ENCODE data around the gene PTTG1IP.

Gene PTTG1IP

GRCh38 chr21:44844256-44844655 is 29.2 kb downstream of the PTTG1IP start:
- H3K4me1 ChIP-seq (ENCODE audit: insufficient read depth, low read length) = no peaks in the 10 kb centered on the region
- no peak overlapping the region for H2AFZ ChIP-seq (ENCODE audit: low read depth, low read length)
- no peak overlapping the region for H3K4me3 ChIP-seq (ENCODE audit: low read depth in 1 of 2, low read length in 2 of 2)
- H3K79me2 ChIP-seq (ENCODE audit: insufficient read depth, low read length) = no peaks in the 10 kb centered on the region
- TF ChIP-seq EZH2 (IDR thresholded peaks at IDR 0.05; ENCODE audit: borderline replicate concordance, low read depth, low read length, severe bottlenecking) (no peak), CTCF (IDR thresholded peaks at IDR 0.05; ENCODE audit: borderline replicate concordance, extremely low read depth, low read length, poor library complexity, severe bottlenecking) (no peak)
- peaks cover 5% of the 10 kb centered on the region; the same call in 1 of the 2 replicates for H4K20me1 ChIP-seq (ENCODE audit: insufficient read depth, low read length)
- H3K9ac ChIP-seq (ENCODE audit: low read depth, low read length) = no peak overlapping the region
- peaks cover 7% of the 10 kb centered on the region for H3K36me3 ChIP-seq (ENCODE audit: insufficient read depth, low read length)
- no peak overlapping the region for H3K27ac ChIP-seq (ENCODE audit: low read length)
- H3K27me3 ChIP-seq (ENCODE audit: insufficient read depth, low read length, poor library complexity) = no peaks in the 10 kb centered on the region
- ATAC-seq (ENCODE audit: insufficient read depth, low read depth) (no peak), DNase-seq (no peak)
- no peak overlapping the region for H3K4me2 ChIP-seq (ENCODE audit: insufficient read depth, low read length)
- H3K9me3 ChIP-seq (ENCODE audit: insufficient read depth, low read length, severe bottlenecking) = no peaks in the 10 kb centered on the region

- Histone ChIP-seq H3K27ac (ENCODE audit: low read length) (no peak overlapping the region), H3K27me3 (ENCODE audit: insufficient read depth, low read length, poor library complexity) (no peaks in the 10 kb centered on the region), H3K9me3 (ENCODE audit: insufficient read depth, low read length, severe bottlenecking) (no peaks in the 10 kb centered on the region), H3K9ac (ENCODE audit: low read depth, low read length) (no peak overlapping the region), H3K4me1 (ENCODE audit: insufficient read depth, low read length) (no peaks in the 10 kb centered on the region), H4K20me1 (ENCODE audit: insufficient read depth, low read length) (no peaks in the 10 kb centered on the region), H3K4me2 (ENCODE audit: insufficient read depth, low read length) (no peak overlapping the region), H3K79me2 (ENCODE audit: insufficient read depth, low read length) (no peaks in the 10 kb centered on the region), H2AFZ (ENCODE audit: low read depth, low read length) (no peak overlapping the region), H3K36me3 (ENCODE audit: insufficient read depth, low read length) (no peaks in the 10 kb centered on the region), H3K4me3 (ENCODE audit: low read depth in 1 of 2, low read length in 2 of 2) (no peak overlapping the region)
- no peak for DNase-seq
- no peak for TF ChIP-seq CTCF (IDR thresholded peaks at IDR 0.05; ENCODE audit: borderline replicate concordance, extremely low read depth, low read length, poor library complexity, severe bottlenecking)
- TF ChIP-seq EZH2 (IDR thresholded peaks at IDR 0.05; ENCODE audit: borderline replicate concordance, low read depth, low read length, severe bottlenecking) = no peak
- ATAC-seq (ENCODE audit: insufficient read depth, low read depth) = no peak
Observed at GRCh38 chr21:44842721-44843445, 30.6 kb downstream of the PTTG1IP start.

- no peak overlapping the region for H3K9ac ChIP-seq (ENCODE audit: low read depth, low read length)
- TF ChIP-seq CTCF (IDR thresholded peaks at IDR 0.05; ENCODE audit: borderline replicate concordance, extremely low read depth, low read length, poor library complexity, severe bottlenecking) (no peak), EZH2 (IDR thresholded peaks at IDR 0.05; ENCODE audit: borderline replicate concordance, low read depth, low read length, severe bottlenecking) (no peak)
- DNase-seq (no peak), ATAC-seq (ENCODE audit: insufficient read depth, low read depth) (no peak)
- no peak overlapping the region for H3K27ac ChIP-seq (ENCODE audit: low read length)
- no peak overlapping the region for H3K4me3 ChIP-seq (ENCODE audit: low read depth in 1 of 2, low read length in 2 of 2)
- H3K9me3 ChIP-seq (ENCODE audit: insufficient read depth, low read length, severe bottlenecking) = no peaks in the 10 kb centered on the region
- no peaks in the 10 kb centered on the region for H4K20me1 ChIP-seq (ENCODE audit: insufficient read depth, low read length)
- H3K36me3 ChIP-seq (ENCODE audit: insufficient read depth, low read length) = no peaks in the 10 kb centered on the region
- no peak overlapping the region for H2AFZ ChIP-seq (ENCODE audit: low read depth, low read length)
- no peaks in the 10 kb centered on the region for H3K4me1 ChIP-seq (ENCODE audit: insufficient read depth, low read length)
- H3K4me2 ChIP-seq (ENCODE audit: insufficient read depth, low read length) = no peak overlapping the region
- H3K27me3 ChIP-seq (ENCODE audit: insufficient read depth, low read length, poor library complexity) = no peaks in the 10 kb centered on the region
- no peaks in the 10 kb centered on the region for H3K79me2 ChIP-seq (ENCODE audit: insufficient read depth, low read length)
Observed at GRCh38 chr21:44842087-44842486, 31.4 kb downstream of the PTTG1IP start.
